Breast epithelium (tissue), 3 donors: ENCODE measurements around the gene CLNK.

Source experiments
- POLR2A ChIP-seq: fragments of 450-650 bp; IDR thresholded peaks from one replicate; pipeline ENCODE4 v1.6.1; 2016; ENCODE audit warnings: antibody characterized with exemption, mild to moderate bottlenecking, moderate library complexity
- POLR2AphosphoS5 ChIP-seq, 3 donors: sonication (generic); formaldehyde crosslinking; IDR thresholded peaks; one replicate each; pipeline ENCODE4 v1.6.1; 2017; ENCODE audit warnings: antibody characterized with exemption in 3 of 3

GRCh38 chr4:10527438-10527837, 157.1 kb downstream of the CLNK start:
- TF ChIP-seq POLR2A (no peak), POLR2AphosphoS5 (IDR thresholded peaks at IDR 0.05) (no peak)
